Stimulated activated CD8-positive, alpha-beta memory T cell treated with anti-CD3 and anti-CD28 coated beads, Interleukin-7, amount 100 ng/mL, for 24 hours (primary cell): ENCODE measurements around the gene PIK3C2G.

Experiments used
- DNase-seq: peaks from one replicate; pipeline ENCODE4 v3.0.0-alpha.2; 2020; ENCODE audit warnings: low read depth

The PIK3C2G gene

GRCh38 chr12:18280728-18281127 is 19.4 kb downstream of the PIK3C2G start:
- DNase-seq: no peak

GRCh38 chr12:18281941-18282340 is 20.6 kb downstream of the PIK3C2G start:
- DNase-seq: no peak

- no peak for DNase-seq
These were observed 22.5 kb downstream of the PIK3C2G start for GRCh38 chr12:18283831-18284230.

GRCh38 chr12:18284386-18284785 is 23.1 kb downstream of the PIK3C2G start:
- DNase-seq: no peak

- DNase-seq: no peak
These were observed 23.8 kb downstream of the PIK3C2G start for GRCh38 chr12:18285161-18285560.

- DNase-seq: no peak
These were observed 29.1 kb downstream of the PIK3C2G start for GRCh38 chr12:18290386-18290785.

- DNase-seq: no peak
These were observed 33.6 kb downstream of the PIK3C2G start for GRCh38 chr12:18294889-18295288.

- DNase-seq: no peak
These were observed 35.0 kb downstream of the PIK3C2G start for GRCh38 chr12:18296201-18296908.

- no peak for DNase-seq
These were observed 35.6 kb downstream of the PIK3C2G start for GRCh38 chr12:18296909-18297280.

- DNase-seq: no peak
These were observed 36.6 kb downstream of the PIK3C2G start for GRCh38 chr12:18297902-18298301.

- no peak for DNase-seq
These were observed 41.6 kb downstream of the PIK3C2G start for GRCh38 chr12:18302809-18303430.

- no peak for DNase-seq
These were observed 43.3 kb downstream of the PIK3C2G start for GRCh38 chr12:18304609-18305008.

- DNase-seq: no peak
These were observed 45.0 kb downstream of the PIK3C2G start for GRCh38 chr12:18306311-18306710.

- DNase-seq: no peak
These were observed 52.0 kb downstream of the PIK3C2G start for GRCh38 chr12:18313306-18313705.

- no peak for DNase-seq
These were observed 58.8 kb downstream of the PIK3C2G start for GRCh38 chr12:18320036-18320617.

- DNase-seq: no peak
These were observed 59.7 kb downstream of the PIK3C2G start for GRCh38 chr12:18320976-18321375.

- no peak for DNase-seq
These were observed 61.8 kb downstream of the PIK3C2G start for GRCh38 chr12:18323159-18323558.

GRCh38 chr12:18327036-18327435 is 65.7 kb downstream of the PIK3C2G start:
- DNase-seq: no peak

- no peak for DNase-seq
These were observed 70.9 kb downstream of the PIK3C2G start for GRCh38 chr12:18332173-18332572.

GRCh38 chr12:18339633-18340032 is 78.3 kb downstream of the PIK3C2G start:
- DNase-seq: no peak

GRCh38 chr12:18340186-18340585 is 78.9 kb downstream of the PIK3C2G start:
- DNase-seq: no peak

- no peak for DNase-seq
These were observed 79.5 kb downstream of the PIK3C2G start for GRCh38 chr12:18340786-18341185.

- DNase-seq: no peak
These were observed 82.4 kb downstream of the PIK3C2G start for GRCh38 chr12:18343708-18344107.
